ENCODE measurements around the gene PLXNB3.

- TF ChIP-seq CTCF (IDR thresholded peaks at IDR 0.05): no peak
- TF ChIP-seq REST (IDR thresholded peaks at IDR 0.05; ENCODE audit: insufficient read depth in 1 of 2, low read depth in 2 of 2, low read length in 1 of 2): no peak
- TF ChIP-seq POLR2AphosphoS5 (IDR thresholded peaks at IDR 0.05; ENCODE audit: low read depth, low read length): no peak
- no peak for TF ChIP-seq TCF7L2 (IDR thresholded peaks at IDR 0.05; ENCODE audit: low read depth, low read length)
- no peak for TF ChIP-seq SIN3A (IDR thresholded peaks at IDR 0.05; ENCODE audit: borderline replicate concordance, insufficient read depth, low read depth, low read length)
Observed at GRCh38 chrX:153804100-153804595, 40.1 kb downstream of the PLXNB3 start.
